Mesothelial cell of epicardium (in vitro differentiated cells): ENCODE data around the gene VTCN1. TPM values are rescaled to one million over a fixed set of nuclear protein-coding genes. Genes with fewer than 3 reads are reported as not detected.

Source experiments
- DNase-seq, 2 experiments: peaks; one replicate each; pipeline ENCODE4 v3.0.0; 2021; ENCODE audit warnings: low spot score in 2 of 2; ENCODE audit not compliant: unreplicated experiment in 2 of 2
- H3K27ac Mint-ChIP-seq: 2 replicates; pipeline ENCODE4 v1.8.0; 2021; ENCODE audit warnings: mixed read lengths
- H3K27me3 Mint-ChIP-seq: 2 replicates; pipeline ENCODE4 v1.8.0; 2021; ENCODE audit warnings: low read depth, mixed read lengths
- H3K36me3 Mint-ChIP-seq: 2 replicates; pipeline ENCODE4 v1.8.0; 2021; ENCODE audit warnings: mixed read lengths
- H3K4me1 Mint-ChIP-seq: 2 replicates; pipeline ENCODE4 v1.8.0; 2021; ENCODE audit warnings: mixed read lengths
- H3K4me3 Mint-ChIP-seq: 2 replicates; pipeline ENCODE4 v1.8.0; 2021; ENCODE audit warnings: mild to moderate bottlenecking, moderate library complexity, mixed read lengths
- H3K9me3 Mint-ChIP-seq: 2 replicates; pipeline ENCODE4 v1.8.0; 2021; ENCODE audit warnings: mixed read lengths
- total RNA-seq: library from RNA; stranded (reverse); gene quantifications from 3 replicates; pipeline ENCODE4 v1.2.1, GENCODE V29; 2021
- TF ChIP-seq, protein P1 (sequence below): fragments of 200-600 bp; sonication (generic); IDR thresholded peaks from one replicate; pipeline ENCODE4 v1.5.0; 2021; ENCODE audit warnings: antibody characterized with exemption; ENCODE audit not compliant: unreplicated experiment

The VTCN1 gene
- total RNA-seq, 1 donor from 2014 or later: 27.9 TPM

GRCh38 chr1:117136749-117137148, 74.0 kb downstream of the VTCN1 start:
- peaks cover 43% of the 10 kb centered on the region for H3K4me1 Mint-ChIP-seq
- no peaks in the 10 kb centered on the region for H3K9me3 Mint-ChIP-seq
- DNase-seq: no peak
- H3K36me3 Mint-ChIP-seq: peaks cover 6% of the 10 kb centered on the region
- no peak overlapping the region for H3K4me3 Mint-ChIP-seq
- no peaks in the 10 kb centered on the region for H3K27me3 Mint-ChIP-seq
- TF ChIP-seq, protein P1, sequence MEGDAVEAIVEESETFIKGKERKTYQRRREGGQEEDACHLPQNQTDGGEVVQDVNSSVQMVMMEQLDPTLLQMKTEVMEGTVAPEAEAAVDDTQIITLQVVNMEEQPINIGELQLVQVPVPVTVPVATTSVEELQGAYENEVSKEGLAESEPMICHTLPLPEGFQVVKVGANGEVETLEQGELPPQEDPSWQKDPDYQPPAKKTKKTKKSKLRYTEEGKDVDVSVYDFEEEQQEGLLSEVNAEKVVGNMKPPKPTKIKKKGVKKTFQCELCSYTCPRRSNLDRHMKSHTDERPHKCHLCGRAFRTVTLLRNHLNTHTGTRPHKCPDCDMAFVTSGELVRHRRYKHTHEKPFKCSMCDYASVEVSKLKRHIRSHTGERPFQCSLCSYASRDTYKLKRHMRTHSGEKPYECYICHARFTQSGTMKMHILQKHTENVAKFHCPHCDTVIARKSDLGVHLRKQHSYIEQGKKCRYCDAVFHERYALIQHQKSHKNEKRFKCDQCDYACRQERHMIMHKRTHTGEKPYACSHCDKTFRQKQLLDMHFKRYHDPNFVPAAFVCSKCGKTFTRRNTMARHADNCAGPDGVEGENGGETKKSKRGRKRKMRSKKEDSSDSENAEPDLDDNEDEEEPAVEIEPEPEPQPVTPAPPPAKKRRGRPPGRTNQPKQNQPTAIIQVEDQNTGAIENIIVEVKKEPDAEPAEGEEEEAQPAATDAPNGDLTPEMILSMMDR: no peak
- H3K27ac Mint-ChIP-seq: no peak overlapping the region

DNA sequence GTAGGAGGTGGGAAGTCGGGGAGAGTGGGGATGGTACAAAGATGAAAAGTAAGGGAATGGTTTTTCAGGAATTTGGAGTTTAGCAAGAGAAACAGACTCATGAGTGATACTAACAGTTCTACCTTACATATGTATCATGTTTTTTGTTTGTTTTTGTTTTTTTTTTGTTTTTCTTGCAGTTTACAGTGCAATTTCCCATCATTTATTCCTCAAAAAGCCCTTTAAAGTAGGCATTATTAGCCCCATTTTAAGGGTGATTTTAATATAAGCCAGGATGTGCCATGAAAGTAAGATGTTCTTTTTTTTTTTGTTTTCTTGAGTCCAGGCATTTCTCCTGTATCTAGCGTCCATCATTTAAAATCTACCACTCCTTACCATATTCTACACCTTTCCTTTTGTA, 75.4 kb downstream of the VTCN1 start:
- Mint-ChIP-seq H3K9me3 (no peaks in the 10 kb centered on the region), H3K27me3 (no peaks in the 10 kb centered on the region), H3K4me3 (no peak overlapping the region), H3K36me3 (no peaks in the 10 kb centered on the region), H3K27ac (peak overlapping the region; percentile 27), H3K4me1 (peaks cover 46% of the 10 kb centered on the region)
- TF ChIP-seq, protein P1: no peak
- no peak for DNase-seq

- Mint-ChIP-seq H3K9me3 (no peaks in the 10 kb centered on the region), H3K27me3 (no peaks in the 10 kb centered on the region), H3K27ac (no peak overlapping the region), H3K36me3 (no peaks in the 10 kb centered on the region), H3K4me3 (no peak overlapping the region), H3K4me1 (peaks cover 44% of the 10 kb centered on the region)
- DNase-seq: no peak
- TF ChIP-seq, protein P1: no peak
Measured at GRCh38 chr1:117130526-117130925, 80.2 kb downstream of the VTCN1 start.

DNA sequence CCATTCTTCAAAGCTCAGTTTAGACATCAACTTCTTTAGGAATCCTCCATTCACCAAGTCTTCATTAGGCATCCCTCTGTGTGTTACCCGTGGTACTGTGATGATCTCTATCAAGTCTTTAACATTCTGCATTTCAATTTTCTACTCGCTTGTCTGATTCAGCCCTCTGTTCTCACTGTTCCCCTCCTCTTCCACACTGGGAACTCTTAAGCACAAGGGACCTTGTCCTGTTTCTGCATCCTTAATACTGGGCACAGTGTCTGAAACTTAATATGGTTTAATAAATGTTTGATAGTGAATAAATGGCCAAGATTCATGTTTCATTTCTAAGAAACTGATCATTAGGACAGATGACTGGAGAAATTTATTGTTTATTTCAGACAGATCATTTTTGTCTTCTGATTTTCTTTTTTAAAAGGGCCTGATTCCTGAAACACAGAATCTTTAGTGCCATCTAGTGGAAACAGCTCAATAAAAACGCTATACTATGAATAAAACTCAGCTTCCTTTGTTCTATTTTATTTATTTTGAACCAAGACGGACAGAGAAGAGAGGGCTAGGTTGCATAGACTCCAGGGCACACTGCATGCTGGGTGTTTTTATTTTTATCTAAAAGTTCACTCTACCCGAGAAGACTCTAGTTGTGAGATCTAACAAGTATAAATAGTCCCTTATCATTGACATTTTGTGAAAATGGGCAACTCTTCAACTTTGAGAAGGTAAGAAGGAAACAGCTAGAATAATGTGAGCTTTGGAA, 82.2 kb downstream of the VTCN1 start:
- peaks cover 36% of the 10 kb centered on the region for H3K4me1 Mint-ChIP-seq
- TF ChIP-seq, protein P1: peak; percentile 34
- H3K9me3 Mint-ChIP-seq: no peaks in the 10 kb centered on the region
- H3K27me3 Mint-ChIP-seq: no peaks in the 10 kb centered on the region
- no peaks in the 10 kb centered on the region for H3K36me3 Mint-ChIP-seq
- no peak for DNase-seq
- H3K27ac Mint-ChIP-seq: peak overlapping the region; percentile 95
- peak overlapping the region; percentile 53 for H3K4me3 Mint-ChIP-seq

- Mint-ChIP-seq H3K36me3 (no peaks in the 10 kb centered on the region), H3K27me3 (no peaks in the 10 kb centered on the region), H3K9me3 (no peaks in the 10 kb centered on the region), H3K27ac (peak overlapping the region; percentile 95), H3K4me3 (no peak overlapping the region), H3K4me1 (peaks cover 34% of the 10 kb centered on the region)
- no peak for DNase-seq
- TF ChIP-seq, protein P1: no peak
Measured at GRCh38 chr1:117127795-117128194, 82.9 kb downstream of the VTCN1 start.

DNA sequence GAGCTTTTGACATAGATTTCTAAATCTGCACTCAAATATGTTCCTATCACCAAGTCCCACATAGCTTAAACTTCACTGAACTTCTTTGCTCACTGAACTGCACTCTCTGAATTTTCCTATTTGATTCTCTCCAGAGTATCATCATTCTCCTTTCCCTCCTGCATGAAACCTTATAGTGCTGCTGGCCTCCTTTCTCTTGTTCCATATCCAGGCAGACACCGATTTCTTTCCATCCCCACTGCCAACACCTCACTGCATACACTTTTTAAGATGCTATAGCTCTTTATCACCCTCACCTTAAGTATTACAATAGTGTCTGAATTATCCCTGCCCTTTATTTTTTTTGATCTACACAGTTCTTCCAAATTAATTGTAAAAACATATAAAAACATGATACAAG, 86.1 kb downstream of the VTCN1 start:
- Mint-ChIP-seq H3K27ac (no peak overlapping the region), H3K4me1 (peaks cover 41% of the 10 kb centered on the region), H3K4me3 (no peak overlapping the region), H3K9me3 (no peaks in the 10 kb centered on the region), H3K27me3 (no peaks in the 10 kb centered on the region), H3K36me3 (no peaks in the 10 kb centered on the region)
- TF ChIP-seq, protein P1: no peak
- no peak for DNase-seq
